ENCODE data around the gene CASK.
A peak's percentile ranks its signal among the peaks of the same experiment; 100 is the strongest.

CASK gene

GRCh38 chrX:41923211-41923977 is at the start of gene CASK:
TSS of gene CASK (minus strand) at chrX:41923554. CDS start at chrX:41922988, 566 bp downstream.
- DNase-seq (ENCODE audit: insufficient read length, low spot score) (peak; percentile 85), FAIRE-seq (peak; percentile 99)

GRCh38 chrX:41971346-41971745 is 48.0 kb upstream of the CASK start:
- FAIRE-seq (no peak), DNase-seq (ENCODE audit: insufficient read length, low spot score) (no peak)

GRCh38 chrX:41970419-41970818 is 47.1 kb upstream of the CASK start:
- FAIRE-seq (no peak), DNase-seq (ENCODE audit: insufficient read length, low spot score) (no peak)

- no peak for DNase-seq (ENCODE audit: insufficient read length, low spot score)
- no peak for FAIRE-seq
Observed at GRCh38 chrX:41963348-41963747, 40.0 kb upstream of the CASK start.

- DNase-seq (ENCODE audit: insufficient read length, low spot score) (no peak), FAIRE-seq (no peak)
Observed at GRCh38 chrX:41960142-41960541, 36.8 kb upstream of the CASK start.

GRCh38 chrX:41958861-41959260 is 35.5 kb upstream of the CASK start:
- DNase-seq (ENCODE audit: insufficient read length, low spot score) = no peak
- FAIRE-seq = no peak

GRCh38 chrX:41956027-41956426 is 32.7 kb upstream of the CASK start:
- no peak for FAIRE-seq
- DNase-seq (ENCODE audit: insufficient read length, low spot score) = no peak

GRCh38 chrX:41952102-41952501 is 28.7 kb upstream of the CASK start:
- FAIRE-seq = no peak
- DNase-seq (ENCODE audit: insufficient read length, low spot score) = no peak

- FAIRE-seq (peak; percentile 33), DNase-seq (ENCODE audit: insufficient read length, low spot score) (no peak)
Observed at GRCh38 chrX:41946989-41947612, 23.7 kb upstream of the CASK start.

- FAIRE-seq (no peak), DNase-seq (ENCODE audit: insufficient read length, low spot score) (no peak)
Observed at GRCh38 chrX:41946235-41946634, 22.9 kb upstream of the CASK start.

GRCh38 chrX:41935832-41936231 is 12.5 kb upstream of the CASK start:
- DNase-seq (ENCODE audit: insufficient read length, low spot score) = no peak
- no peak for FAIRE-seq

GRCh38 chrX:41933546-41933945 is 10.2 kb upstream of the CASK start:
- DNase-seq (ENCODE audit: insufficient read length, low spot score) (no peak), FAIRE-seq (peak; percentile 23)

- no peak for FAIRE-seq
Observed at GRCh38 chrX:41932885-41933284, 9.5 kb upstream of the CASK start.

GRCh38 chrX:41931591-41931990 is 8.2 kb upstream of the CASK start:
- FAIRE-seq (no peak), DNase-seq (ENCODE audit: insufficient read length, low spot score) (no peak)

More at GRCh38 chrX:41932885-41933284, 9.5 kb upstream of the CASK start:
- no peak for DNase-seq (ENCODE audit: insufficient read length, low spot score)

- FAIRE-seq (peak; percentile 94), DNase-seq (ENCODE audit: insufficient read length, low spot score) (no peak)
Observed at GRCh38 chrX:41923978-41924683, 777 bp upstream of the CASK start.

- FAIRE-seq (peak; percentile 92), DNase-seq (ENCODE audit: insufficient read length, low spot score) (no peak)
Observed at GRCh38 chrX:41922431-41923151, 763 bp downstream of the CASK start.

- FAIRE-seq = peak; percentile 87
- no peak for DNase-seq (ENCODE audit: insufficient read length, low spot score)
Observed at GRCh38 chrX:41921492-41922430, 1.6 kb downstream of the CASK start.

- DNase-seq (ENCODE audit: insufficient read length, low spot score) = no peak
- FAIRE-seq = no peak
Observed at GRCh38 chrX:41919870-41920269, 3.5 kb downstream of the CASK start.

GRCh38 chrX:41917517-41917916 is 5.8 kb downstream of the CASK start:
- peak; percentile 59 for FAIRE-seq
- no peak for DNase-seq (ENCODE audit: insufficient read length, low spot score)

- FAIRE-seq (no peak), DNase-seq (ENCODE audit: insufficient read length, low spot score) (no peak)
Observed at GRCh38 chrX:41913476-41913875, 9.9 kb downstream of the CASK start.

Data from HTR-8/SVneo (cell line).